ENCODE results near the gene RNF10. TPM values are rescaled to one million over a fixed set of nuclear protein-coding genes. Genes with fewer than 3 reads are reported as not detected.

RNF10 gene
- total RNA-seq, result 66.5 and 90.9 TPM in 2 replicates

GRCh38 chr12:120534203-120534702 is at the start of gene RNF10:
RNF10 (plus strand) TSS chr12:120534356; CDS start chr12:120534812, 456 bp downstream.

GRCh38 chr12:120495731-120496412 is 38.3 kb upstream of the RNF10 start, which contains the start of gene DYNLL1:
DYNLL1 (plus strand) TSS chr12:120496113; CDS start chr12:120496422, 309 bp downstream.

DNA sequence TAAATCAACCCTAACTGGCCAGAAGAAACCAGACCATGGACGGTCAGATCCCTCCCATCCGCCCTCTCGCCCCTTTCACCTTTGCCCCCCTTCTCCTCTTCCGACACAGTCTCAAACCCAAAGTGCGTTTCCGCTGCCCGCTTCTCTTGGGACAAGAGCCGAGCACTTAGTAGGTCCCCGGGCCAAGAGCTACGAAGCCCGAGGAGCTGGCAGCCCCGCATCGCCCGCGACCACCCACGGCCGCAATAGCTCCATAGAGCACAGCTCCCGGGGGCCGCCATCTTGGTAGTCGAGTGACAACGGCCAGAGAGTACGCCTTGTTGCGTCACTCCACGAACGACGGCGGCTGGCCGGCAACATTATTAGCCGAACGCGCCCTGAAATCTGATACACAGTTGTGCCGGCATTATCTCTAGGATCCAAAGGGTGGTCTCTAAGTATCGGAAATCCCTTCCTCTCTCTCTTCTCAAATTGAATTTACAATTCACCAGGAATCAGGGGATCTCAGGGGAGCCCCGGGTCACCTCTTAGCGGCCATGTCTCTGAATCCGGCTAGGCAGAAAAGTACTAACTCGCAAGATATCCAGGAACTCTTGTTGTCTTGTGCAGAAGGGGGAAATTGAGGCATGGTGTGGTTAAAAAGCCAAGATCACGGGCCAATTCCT is 5.2 kb upstream of the RNF10 start, which contains the start of gene COQ5:
Gene COQ5 (minus strand): TSS at position 298 of the 665 bp plus-strand sequence. CDS start 17 bp downstream, at position 281.

DNA sequence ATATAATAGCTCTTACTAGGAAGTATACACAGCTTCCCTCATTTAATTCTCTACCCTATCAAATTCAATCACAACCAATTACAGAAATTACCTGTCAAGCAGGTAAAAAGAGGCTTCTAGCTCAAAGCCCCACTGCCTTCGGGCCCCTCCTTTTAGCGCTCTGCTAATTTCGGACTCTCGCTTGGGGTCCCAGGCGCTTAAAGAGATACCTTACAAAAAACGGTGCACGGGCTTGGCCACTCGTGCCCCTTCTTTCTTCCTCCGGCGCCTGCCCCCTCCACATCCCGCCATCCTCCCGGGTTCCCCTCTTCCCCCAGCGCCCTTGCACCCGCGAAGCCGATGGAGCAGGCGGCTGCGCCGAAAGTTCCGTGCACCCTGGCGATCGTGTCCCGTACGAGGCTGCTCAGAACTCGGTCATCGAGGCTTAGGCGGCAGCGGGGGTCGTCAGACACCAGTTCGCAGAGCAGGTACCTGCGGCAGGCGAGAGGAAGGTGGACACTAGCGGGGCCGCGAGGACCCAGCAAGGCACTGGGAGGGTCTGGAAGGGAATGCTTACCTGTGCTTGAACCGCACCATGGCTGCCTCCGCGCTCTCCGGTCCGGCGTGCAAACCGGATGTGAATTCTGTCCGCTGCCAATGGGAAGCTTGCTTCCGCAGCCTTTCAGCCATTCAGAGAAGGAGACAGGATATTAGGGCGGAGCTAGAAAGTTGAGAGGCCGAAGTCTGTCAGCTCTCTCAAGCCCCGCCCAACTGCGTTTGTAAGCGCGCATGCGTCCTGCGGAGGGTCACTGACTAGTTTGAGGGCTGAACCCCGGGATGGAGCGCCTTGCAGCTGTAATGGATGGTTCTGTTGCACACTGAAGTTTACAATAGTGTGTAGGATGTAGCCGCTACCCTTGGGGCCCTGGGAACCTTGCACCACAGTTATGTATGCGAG is 46.9 kb downstream of the RNF10 start, which contains the start of gene POP5:
Gene POP5 (minus strand): TSS at position 616 of the 937 bp plus-strand sequence. CDS start 40 bp downstream, at position 576.

Other genes starting within 250 kb of the RNF10 start
- under 0.01 TPM in 2 replicates for gene RNU4-2, start 242.5 kb upstream of the RNF10 start, total RNA-seq
- under 0.01 TPM in 2 replicates for gene RNU4-1, start 241.1 kb upstream of the RNF10 start, total RNA-seq
- gene SIRT4, start 232.0 kb upstream of the RNF10 start, total RNA-seq, result 1.5 TPM in 2 replicates
- gene PLA2G1B, start 206.6 kb upstream of the RNF10 start, total RNA-seq, result not detected in 2 replicates
- gene MSI1, start 165.2 kb upstream of the RNF10 start, total RNA-seq, result not detected in 2 replicates
- 633 and 734 TPM in 2 replicates for gene COX6A1, start 96.2 kb upstream of the RNF10 start, total RNA-seq
- gene TRIAP1, start 88.0 kb upstream of the RNF10 start, total RNA-seq, result 33.4 and 34.3 TPM in 2 replicates
- gene GATC, start 87.9 kb upstream of the RNF10 start, total RNA-seq, result 14.6 and 14.8 TPM in 2 replicates
- 145 and 151 TPM in 2 replicates for gene SRSF9, start 64.6 kb upstream of the RNF10 start, total RNA-seq
- gene DYNLL1, start 38.2 kb upstream of the RNF10 start, total RNA-seq, result 392 and 421 TPM in 2 replicates
- 22.2 and 27.7 TPM in 2 replicates for gene COQ5, start 5.2 kb upstream of the RNF10 start, total RNA-seq
- gene POP5, start 47.0 kb downstream of the RNF10 start, total RNA-seq, result 40.0 and 47.6 TPM in 2 replicates
- gene CABP1, start 106.3 kb downstream of the RNF10 start, total RNA-seq, result 0.14 TPM in 1 of 2 replicates, not detected in the other
- 53.7 and 55.9 TPM in 2 replicates for gene MLEC, start 152.8 kb downstream of the RNF10 start, total RNA-seq
- gene UNC119B, start 176.1 kb downstream of the RNF10 start, total RNA-seq, result 16.2 and 19.5 TPM in 2 replicates
- 7.3 and 7.5 TPM in 2 replicates for gene ACADS, start 191.5 kb downstream of the RNF10 start, total RNA-seq

Measured in airway epithelial cell (primary cell).